ENCODE measurements around the gene SS18. TPM values are rescaled to one million over a fixed set of nuclear protein-coding genes. Genes with fewer than 3 reads are reported as not detected.

The SS18 gene
- total and polyA plus RNA-seq, 2 of the 13 experiments (the other 11 are each of a cell fraction or from before 2014, with no cell fraction given), result 49.2 to 82.7 TPM

DNA sequence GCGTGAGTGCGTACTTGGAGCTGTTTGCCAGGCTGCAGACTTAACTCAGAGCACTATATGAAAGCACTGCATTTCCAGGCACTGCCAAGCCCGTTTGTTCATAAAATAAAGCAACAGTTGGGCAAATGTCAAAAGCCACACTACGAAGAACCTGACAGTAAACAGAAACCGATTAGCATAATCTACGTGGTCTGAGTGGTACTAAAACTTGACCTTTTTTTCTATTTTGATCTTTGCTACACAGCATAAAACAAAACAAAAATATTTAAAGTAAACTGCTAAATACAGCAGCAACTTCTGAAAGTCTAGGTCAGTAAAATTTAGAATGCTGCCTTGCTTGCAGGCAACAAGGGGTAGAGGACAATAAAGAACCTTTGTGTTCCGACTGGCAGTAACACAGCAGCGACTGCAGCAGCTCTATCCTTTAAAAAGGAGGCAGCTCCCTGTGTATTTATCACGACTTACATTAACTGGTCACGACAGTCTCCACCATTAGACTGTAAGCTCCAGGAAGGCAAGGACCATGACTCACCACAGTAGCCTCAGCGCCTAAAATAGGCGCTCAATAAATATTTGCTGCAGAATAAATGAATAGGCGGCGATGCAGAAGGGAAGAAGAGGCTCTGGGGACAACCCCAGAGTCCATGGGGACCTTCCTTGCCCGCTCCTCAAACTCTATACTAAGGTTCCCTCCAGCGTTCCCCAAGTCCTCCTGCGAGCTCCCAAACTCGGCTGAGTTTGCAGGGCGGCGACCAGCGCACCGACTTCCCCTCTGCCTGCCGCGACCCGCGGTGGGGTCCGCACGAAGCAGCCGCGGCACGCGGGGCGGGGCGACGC lies 902 bp downstream of the SS18 start (continued):
- TF ChIP-seq, protein P1, sequence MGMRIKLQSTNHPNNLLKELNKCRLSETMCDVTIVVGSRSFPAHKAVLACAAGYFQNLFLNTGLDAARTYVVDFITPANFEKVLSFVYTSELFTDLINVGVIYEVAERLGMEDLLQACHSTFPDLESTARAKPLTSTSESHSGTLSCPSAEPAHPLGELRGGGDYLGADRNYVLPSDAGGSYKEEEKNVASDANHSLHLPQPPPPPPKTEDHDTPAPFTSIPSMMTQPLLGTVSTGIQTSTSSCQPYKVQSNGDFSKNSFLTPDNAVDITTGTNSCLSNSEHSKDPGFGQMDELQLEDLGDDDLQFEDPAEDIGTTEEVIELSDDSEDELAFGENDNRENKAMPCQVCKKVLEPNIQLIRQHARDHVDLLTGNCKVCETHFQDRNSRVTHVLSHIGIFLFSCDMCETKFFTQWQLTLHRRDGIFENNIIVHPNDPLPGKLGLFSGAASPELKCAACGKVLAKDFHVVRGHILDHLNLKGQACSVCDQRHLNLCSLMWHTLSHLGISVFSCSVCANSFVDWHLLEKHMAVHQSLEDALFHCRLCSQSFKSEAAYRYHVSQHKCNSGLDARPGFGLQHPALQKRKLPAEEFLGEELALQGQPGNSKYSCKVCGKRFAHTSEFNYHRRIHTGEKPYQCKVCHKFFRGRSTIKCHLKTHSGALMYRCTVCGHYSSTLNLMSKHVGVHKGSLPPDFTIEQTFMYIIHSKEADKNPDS (CRISPR knock-in tag; IDR thresholded peaks at IDR 0.05), result no peak
- TF ChIP-seq ZSCAN31 (CRISPR knock-in tag; IDR thresholded peaks at IDR 0.05; ENCODE audit: low read depth) (no peak), HOXD1 (CRISPR knock-in tag; IDR thresholded peaks at IDR 0.05) (no peak), KDM5A (IDR thresholded peaks at IDR 0.05; ENCODE audit: borderline replicate concordance, low read length) (0 out of 2 replicates have a peak, but pooled peaks have one; percentile 11), ZSCAN21 (CRISPR knock-in tag; IDR thresholded peaks at IDR 0.05; ENCODE audit: borderline replicate concordance) (0 out of 2 replicates have a peak, but pooled peaks have one; percentile 5), ZNF709 (CRISPR knock-in tag; IDR thresholded peaks at IDR 0.05) (0 out of 2 replicates have a peak, but pooled peaks have one; percentile 6), ZKSCAN5 (CRISPR knock-in tag; IDR thresholded peaks at IDR 0.05) (no peak), GLI4 (CRISPR knock-in tag; IDR thresholded peaks at IDR 0.05; ENCODE audit: borderline replicate concordance) (no peak), ZFYVE20 (CRISPR knock-in tag; IDR thresholded peaks at IDR 0.05; ENCODE audit: borderline replicate concordance, low read depth) (no peak), FOSL2 (CRISPR knock-in tag; IDR thresholded peaks at IDR 0.05) (peak; percentile 43), ZNF101 (CRISPR knock-in tag; IDR thresholded peaks at IDR 0.05; ENCODE audit: borderline replicate concordance, low read depth) (0 out of 2 replicates have a peak, but pooled peaks have one; percentile 14), SOX6 (IDR thresholded peaks at IDR 0.05) (no peak), SOX6 (CRISPR knock-in tag; IDR thresholded peaks at IDR 0.05) (no peak)
- TF ChIP-seq, protein P2, sequence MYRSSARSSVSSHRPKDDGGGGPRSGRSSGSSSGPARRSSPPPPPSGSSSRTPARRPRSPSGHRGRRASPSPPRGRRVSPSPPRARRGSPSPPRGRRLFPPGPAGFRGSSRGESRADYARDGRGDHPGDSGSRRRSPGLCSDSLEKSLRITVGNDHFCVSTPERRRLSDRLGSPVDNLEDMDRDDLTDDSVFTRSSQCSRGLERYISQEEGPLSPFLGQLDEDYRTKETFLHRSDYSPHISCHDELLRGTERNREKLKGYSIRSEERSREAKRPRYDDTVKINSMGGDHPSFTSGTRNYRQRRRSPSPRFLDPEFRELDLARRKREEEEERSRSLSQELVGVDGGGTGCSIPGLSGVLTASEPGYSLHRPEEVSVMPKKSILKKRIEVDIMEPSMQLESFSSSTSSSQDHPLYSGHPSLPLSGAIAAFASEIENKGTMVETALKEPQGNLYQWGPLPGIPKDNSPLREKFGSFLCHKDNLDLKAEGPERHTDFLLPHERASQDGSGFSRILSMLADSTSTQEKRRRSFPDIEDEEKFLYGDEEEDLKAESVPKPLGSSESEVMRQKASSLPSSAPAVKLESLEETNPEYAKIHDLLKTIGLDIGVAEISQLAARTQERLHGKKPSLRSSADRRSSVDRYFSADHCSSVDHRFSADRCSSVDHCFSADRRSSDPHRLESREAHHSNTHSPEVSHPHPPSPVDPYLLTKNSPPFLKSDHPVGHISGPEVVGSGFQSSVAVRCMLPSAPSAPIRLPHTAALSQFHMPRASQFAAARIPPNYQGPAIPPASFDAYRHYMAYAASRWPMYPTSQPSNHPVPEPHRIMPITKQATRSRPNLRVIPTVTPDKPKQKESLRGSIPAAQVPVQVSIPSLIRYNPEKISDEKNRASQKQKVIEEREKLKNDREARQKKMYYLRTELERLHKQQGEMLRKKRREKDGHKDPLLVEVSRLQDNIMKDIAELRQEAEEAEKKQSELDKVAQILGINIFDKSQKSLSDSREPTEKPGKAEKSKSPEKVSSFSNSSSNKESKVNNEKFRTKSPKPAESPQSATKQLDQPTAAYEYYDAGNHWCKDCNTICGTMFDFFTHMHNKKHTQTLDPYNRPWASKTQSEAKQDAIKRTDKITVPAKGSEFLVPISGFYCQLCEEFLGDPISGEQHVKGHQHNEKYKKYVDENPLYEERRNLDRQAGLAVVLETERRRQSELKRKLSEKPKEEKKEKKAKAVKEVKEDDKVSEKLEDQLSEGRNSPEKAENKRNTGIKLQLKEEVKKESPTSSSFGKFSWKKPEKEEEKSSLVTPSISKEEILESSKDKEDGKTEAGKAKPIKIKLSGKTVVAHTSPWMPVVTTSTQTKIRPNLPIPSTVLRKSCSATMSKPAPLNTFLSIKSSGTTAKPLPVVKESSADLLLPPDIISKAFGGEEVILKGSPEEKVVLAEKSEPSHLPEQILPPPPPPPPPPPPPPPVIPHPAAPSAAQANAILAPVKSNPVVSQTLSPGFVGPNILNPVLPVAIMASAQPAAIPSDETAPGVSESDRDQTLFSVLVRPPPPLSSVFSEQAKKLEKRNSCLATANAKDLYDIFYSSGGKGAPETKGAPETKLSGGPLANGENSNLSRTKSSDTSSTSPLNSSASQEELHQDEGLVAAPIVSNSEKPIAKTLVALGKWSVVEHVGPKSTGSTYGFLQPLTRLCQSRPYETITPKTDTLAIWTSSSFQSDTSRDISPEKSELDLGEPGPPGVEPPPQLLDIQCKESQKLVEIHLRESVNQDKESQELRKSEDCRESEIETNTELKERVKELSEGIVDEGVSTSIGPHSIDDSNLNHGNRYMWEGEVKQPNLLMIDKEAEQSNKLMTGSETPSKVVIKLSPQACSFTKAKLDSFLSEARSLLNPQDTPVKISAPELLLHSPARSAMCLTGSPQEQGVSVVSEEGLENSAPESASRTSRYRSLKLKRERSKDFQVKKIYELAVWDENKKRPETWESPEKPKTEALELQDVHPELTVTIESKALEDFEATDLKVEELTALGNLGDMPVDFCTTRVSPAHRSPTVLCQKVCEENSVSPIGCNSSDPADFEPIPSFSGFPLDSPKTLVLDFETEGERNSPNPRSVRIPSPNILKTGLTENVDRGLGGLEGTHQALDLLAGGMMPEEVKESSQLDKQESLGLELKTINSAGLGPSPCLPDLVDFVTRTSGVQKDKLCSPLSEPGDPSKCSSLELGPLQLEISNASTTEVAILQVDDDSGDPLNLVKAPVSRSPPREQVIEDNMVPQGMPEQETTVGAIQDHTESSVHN (CRISPR knock-in tag; IDR thresholded peaks at IDR 0.05), result no peak
- TF ChIP-seq, protein P3, sequence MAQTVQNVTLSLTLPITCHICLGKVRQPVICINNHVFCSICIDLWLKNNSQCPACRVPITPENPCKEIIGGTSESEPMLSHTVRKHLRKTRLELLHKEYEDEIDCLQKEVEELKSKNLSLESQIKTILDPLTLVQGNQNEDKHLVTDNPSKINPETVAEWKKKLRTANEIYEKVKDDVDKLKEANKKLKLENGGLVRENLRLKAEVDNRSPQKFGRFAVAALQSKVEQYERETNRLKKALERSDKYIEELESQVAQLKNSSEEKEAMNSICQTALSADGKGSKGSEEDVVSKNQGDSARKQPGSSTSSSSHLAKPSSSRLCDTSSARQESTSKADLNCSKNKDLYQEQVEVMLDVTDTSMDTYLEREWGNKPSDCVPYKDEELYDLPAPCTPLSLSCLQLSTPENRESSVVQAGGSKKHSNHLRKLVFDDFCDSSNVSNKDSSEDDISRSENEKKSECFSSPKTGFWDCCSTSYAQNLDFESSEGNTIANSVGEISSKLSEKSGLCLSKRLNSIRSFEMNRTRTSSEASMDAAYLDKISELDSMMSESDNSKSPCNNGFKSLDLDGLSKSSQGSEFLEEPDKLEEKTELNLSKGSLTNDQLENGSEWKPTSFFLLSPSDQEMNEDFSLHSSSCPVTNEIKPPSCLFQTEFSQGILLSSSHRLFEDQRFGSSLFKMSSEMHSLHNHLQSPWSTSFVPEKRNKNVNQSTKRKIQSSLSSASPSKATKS (CRISPR knock-in tag; IDR thresholded peaks at IDR 0.05), result 0 out of 2 replicates have a peak, but pooled peaks have one; percentile 15

All from HepG2 (cell line).